GM12892 (cell line): ENCODE measurements around the gene CCNQ.

ENCODE experiments used
- POLR2A ChIP-seq: IDR thresholded peaks from 2 replicates; pipeline ENCODE4 v1.6.1; 2011; ENCODE audit warnings: low read depth, low read length, control low read depth
- POLR2AphosphoS5 ChIP-seq: IDR thresholded peaks from 2 replicates; pipeline ENCODE4 v1.6.1; 2011; ENCODE audit warnings: low read depth, low read length, control low read depth

GRCh38 chrX:153562546-153562945, 36.4 kb downstream of the CCNQ start:
- TF ChIP-seq POLR2A (no peak), POLR2AphosphoS5 (no peak)
